GM21723 (cell line): ENCODE results near the gene LAMB4.

Source experiments
- ATAC-seq: cut with Tn5 transposase; IDR thresholded peaks from one replicate; pipeline ENCODE4 v1.9.1; 2021; ENCODE audit warnings: mild to moderate bottlenecking, moderate library complexity; ENCODE audit not compliant: unreplicated experiment

The LAMB4 gene

DNA sequence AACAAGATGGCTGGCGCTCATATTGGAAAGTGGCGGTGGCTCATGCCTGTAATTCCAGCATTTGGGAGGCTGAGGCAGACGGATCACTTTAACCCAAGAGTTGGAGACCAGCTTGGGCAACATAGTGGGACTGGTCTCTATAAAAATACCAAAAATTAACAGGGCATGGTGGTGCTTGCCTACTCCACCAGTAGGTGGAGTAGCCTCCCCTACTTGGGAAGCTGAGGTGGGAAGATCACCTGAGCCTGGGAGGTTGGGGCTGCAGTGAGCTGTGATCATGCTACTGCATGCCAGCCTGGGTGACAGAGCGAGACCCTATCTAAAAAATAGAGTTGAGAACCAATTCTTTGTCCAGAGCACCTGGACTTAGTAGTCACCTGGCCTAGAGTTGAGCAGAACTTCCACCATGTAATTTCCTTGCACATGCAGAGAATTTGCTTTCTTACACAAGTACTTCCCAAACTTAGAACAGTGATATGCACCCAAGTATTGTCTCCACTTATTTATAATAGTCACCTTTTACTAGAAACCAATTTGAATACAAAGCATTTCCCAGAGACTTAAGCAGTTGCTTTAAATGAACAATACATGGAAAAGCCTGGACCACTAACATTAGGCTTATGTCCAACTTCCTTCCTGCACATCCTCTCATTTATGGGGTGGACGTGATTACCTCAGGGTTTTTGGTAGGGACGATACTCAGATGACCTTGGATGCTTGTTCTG is 15.9 kb downstream of the LAMB4 start:
- peak; percentile 72 for ATAC-seq

DNA sequence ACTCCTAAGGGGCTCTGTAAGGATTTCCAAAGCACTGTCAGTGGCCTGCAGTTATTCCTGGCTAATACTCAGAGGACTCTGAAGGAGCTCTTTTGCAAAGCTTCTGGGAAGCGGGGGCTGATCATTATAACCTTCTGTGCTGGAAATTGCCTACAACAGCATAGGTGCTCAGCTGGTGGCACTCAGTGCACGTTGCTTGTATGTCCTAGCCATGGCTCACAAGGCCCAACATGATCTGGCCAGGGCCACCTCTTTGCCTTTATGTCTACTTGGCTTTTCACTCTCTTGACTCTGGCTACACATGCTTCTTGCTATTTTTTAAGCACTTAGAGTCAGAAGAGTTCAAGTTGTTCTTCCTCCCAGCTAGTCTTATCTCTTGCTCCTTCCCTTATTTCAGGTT is 17.5 kb downstream of the LAMB4 start:
- no peak for ATAC-seq

DNA sequence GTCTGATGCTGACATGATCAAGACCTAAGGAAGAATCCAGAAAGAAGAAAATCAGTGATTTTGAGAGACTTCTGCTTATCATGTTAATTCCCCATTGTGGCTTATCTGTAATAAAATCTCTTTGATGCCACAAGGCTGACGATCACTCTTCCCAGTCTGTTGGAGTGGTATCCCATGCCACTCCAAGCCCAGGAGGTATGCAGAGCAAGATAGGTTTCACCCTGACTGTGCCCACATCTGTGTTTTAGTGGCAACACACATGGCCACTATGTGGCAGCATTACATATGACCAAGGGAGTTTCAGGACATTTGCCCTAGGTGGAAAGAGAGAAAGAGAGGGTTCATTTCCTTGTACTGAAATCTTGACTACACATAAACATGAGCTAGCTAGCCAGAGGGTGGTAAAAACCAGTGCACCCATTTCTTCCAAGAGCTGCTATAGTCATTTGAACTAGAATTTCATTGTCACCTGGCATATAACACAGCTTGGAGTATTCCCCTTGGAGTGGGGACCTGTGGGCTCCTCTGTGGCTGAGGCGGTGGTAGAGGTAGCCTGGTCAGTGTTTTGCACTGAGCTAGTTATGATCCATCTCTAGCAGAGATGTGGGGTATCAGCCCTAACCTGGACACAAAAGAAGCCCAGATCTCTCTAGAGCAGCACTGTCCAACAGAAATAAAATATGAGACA is 20.8 kb downstream of the LAMB4 start:
- peak; percentile 70 for ATAC-seq

DNA sequence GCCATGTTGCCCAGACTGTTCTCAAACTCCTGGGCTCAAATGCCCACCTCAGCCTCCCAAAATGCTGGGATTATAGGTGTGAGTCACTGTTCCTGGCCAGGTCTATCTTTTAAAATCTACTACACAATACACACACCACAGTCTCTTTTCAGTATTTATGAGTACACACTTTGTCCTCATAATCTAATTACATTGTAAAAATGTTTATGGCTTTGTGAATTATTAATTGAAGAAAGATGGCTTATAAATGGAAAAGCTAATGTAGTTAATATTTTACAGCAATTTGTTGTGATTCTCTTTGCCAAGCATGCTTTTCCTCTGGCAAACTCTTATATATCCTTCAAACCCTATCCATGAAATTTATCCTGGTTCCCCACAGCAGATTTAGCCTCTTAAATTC is 22.0 kb downstream of the LAMB4 start:
- no peak for ATAC-seq

DNA sequence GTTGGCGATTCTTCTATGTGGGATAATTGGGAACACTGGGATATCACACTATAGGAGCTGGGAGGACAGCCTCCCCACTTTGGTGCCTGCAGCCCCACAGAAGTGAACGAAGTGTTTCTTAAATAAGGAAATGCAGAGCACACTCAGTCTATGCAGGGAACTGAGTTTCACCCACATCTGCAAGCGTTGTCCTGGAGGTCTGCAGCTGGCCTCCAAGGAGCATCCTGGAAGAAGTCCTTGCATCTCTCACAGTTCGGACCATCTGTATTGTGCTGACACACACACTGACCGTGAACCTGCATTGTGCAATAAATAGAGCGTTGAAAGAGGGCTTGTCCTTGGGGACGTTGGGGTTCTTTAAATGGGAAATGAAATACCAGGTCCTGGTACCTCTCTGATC is 25.8 kb downstream of the LAMB4 start:
- no peak for ATAC-seq

DNA sequence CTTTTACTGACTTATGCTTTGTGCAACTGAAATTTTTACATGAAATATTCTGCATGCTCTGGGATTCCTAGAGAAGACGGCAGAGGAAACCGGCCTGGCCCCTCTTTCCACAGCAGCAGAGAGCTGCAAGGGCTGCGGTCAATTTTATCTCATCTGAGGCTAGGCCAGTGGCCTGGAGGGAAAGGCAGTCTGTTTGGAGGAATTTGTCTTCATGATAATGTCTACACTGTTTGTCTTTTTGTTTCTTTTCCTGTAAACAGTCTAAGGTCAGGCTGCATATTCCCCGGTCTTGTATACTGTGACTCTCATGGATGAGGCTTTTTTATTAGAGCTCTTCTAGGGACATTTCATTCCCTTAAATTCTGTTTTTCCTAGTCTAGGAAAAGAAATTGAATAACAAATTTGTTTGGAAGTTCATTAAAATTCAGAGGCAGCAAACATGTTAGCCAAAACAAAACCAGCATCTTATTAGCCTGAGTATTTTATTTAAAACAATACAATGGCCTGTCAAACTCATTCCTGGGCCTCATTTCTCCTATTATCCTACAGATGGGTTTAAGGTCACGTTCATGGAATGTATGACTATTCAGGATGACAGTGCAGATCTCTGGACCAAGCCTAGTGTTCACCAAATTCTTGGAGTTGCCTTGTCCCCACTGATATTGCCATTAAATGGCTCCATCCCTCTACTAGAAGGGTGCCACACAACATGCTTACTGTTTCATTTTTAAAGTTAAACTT is 26.4 kb downstream of the LAMB4 start:
- ATAC-seq, result no peak

DNA sequence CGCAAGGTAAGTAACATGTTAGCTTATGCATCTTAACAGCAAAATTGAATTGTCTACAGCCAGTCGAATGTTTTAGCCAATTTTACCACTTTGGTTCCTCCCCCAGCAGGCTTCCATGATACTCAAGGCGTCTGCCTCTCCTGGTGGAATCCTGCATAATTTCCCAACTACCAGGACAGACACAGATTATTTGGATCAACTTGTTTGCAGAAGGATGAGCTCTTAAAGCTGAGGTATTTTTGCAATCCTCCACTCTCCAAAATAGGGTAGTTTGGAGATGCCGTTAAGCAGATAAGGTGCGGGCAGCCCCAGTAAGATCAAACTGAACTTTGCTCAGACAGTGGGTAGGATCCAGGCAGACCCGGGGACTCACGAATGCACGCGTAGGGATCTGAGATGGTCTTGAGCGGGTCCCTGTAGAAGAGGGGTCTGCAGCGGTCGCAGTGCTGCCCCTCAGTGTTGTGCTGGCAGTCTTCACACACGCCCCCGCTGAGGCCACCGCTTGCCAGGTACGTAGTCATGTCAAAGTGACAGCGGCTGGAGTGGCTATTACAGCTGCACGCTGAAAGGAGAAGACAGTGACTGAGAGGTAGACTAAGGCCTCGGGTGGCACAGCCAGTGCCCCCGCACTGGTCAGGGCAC is 27.4 kb downstream of the LAMB4 start:
- ATAC-seq, result no peak

DNA sequence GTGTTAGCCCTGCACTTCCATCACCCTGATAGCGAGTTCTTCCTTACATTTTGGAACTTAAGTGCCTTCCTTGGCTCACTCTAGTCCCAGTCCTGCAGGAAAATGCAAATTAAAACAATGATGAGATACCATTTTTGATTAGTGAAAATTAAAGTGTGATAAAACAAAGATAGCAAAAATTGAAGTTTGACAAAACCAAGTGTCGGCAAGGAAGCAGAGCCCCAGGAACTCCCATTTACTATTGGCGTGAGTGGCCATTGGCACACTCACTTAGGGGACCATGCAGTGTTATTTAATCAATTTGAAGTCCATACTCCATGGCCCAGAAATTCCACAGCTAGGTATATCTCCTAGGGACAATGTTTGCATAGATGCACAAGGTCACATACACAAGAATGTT is 28.4 kb downstream of the LAMB4 start:
- ATAC-seq, result no peak

DNA sequence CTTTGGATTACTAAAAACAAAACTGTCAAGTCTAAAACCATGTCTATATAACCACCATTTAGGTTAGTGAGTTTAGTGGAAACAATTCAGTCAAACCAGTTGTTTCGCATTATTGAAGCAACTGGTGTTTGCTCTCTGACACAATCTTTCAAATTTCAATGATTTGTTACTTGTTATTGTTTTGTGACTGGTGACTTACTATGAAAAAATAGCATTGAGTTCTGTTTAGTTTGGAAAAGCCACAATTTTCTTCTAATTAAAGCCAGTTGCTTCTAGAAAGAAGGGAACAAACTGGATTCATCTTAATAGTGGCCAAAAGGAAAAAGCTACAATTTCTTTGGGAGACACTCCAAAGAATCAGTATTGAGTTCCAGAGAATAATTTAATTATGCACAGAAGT is 30.4 kb downstream of the LAMB4 start:
- no peak for ATAC-seq

DNA sequence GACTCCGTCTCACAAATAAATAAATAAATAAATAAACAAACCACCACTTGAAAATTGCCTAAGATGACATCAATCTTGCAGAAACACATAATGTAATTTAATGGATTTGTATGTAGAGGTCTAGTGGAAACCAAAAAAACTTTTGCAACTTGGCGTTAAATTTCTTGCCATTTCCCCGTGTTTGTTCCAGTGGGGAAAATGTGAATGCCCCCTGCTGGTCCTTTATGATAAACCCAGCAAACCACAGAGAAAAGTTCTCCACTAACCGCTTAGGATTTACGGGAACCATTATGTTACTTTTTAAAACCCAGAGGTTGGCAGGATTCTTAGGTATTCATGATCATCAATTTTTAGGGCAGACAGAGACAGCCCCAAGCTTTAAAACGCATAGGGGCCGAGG is 32.5 kb downstream of the LAMB4 start:
- ATAC-seq, result no peak

DNA sequence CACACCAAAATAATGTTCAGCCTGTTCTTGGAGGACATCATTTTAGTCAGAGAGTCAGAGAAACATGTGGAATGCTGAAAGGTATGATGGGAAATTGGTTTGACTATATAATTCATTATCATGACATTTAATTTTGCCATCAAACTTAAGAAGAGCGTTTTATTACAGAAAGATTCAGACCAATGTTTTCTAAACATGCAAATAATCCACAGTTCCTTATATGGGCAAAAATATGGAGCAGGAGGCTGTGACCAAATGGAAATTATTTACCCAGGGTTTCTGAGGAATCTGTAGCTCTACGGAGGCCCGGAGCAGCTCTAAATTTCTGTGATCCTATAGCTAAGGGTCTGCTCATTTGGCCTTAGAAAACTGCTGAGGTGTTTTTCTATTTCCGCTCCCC is 33.2 kb downstream of the LAMB4 start:
- ATAC-seq, result no peak

DNA sequence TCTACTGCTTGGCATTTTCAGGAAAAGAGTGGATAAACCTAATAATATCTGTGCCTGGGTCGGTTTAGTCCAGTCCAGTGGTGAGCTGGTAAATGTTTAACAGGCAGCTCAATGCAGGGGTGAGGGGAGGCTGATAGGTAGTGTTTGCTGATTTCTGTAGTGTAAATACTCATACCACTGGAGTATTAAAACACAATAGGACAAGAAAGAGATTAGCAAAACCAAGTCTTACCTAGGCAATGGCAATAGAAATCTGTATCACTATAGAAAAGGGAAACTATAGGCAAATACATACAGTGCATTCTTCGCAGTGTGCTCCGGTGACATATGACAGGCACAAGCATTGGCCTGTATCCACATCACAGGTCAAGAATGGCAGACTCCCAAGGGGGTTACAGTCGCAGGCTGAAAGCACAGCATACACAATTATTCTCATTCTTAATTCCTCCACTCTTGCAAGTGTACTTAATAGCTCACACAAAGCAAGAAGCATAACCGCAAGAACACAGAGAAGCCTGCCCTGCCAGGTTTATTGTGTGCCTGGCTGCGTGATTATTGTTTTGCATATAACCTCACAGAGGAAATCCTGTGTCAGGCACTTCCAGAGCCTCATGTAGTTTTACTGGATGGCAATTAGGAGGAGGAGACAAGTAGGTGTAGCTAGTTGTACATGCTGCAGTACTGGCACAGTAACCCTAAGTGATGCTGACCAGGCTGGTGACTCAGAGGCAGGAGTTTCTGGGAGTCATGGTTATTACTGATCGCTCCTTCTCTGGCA is 35.0 kb downstream of the LAMB4 start:
- ATAC-seq, result no peak

DNA sequence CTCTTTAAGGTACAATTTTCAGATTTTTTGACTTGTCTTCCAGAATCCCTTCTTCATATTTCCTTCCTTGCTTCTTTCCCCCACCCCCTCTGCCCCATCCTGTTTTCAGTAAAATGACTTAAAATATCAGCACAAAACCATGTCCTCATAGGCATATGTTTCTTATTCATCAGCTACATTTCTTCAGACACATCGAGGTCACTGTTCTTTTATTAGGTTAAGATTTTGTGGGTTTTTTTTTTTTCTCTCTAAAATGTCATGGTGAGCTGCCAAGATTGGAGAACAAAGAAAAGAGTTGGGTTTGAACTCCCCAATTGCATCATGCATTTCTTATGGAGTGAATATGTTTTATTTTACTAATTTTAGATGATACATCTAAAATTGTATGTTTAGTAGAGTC is 35.8 kb downstream of the LAMB4 start:
- no peak for ATAC-seq

DNA sequence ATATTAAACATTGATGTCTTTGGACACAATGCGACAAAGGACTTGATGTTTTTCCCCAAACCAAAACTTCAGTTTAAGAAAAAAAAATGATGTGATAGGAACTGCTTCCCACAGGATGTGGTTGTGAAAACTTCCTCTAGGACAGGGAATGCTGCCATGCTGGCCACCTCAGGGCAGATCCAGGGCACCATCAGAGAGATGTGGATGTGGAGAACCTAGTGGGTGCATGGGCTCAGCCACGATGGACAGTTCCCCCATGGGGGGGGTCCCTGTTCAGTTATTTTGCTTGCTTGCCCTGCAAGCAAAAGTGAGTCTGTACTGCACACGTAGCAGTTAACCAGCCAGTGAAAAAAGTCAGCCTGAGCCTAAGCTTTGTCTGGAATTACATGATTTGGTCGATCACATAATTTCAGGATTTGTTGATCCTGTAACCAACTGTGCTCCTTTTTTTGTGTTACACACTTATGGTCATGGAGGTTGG is 36.3 kb downstream of the LAMB4 start:
- ATAC-seq, result no peak

DNA sequence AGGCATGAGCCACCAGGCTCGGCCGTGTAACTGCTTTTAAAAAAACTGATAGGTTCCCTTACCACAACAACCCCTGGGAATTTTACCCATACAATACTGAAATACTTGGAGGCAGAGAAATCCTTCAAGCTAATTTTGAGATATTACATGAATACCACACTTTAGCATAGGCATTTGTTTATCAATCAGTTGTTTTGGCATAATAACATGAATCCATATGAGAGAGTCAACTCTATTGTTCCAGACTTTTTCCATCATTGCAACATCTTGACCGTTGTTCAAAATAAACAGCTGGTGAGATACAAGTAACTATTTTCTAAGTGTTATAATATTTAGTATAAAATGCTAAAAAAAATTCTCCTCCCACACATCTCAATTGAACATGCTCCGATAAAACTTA is 36.8 kb downstream of the LAMB4 start:
- ATAC-seq, result no peak

DNA sequence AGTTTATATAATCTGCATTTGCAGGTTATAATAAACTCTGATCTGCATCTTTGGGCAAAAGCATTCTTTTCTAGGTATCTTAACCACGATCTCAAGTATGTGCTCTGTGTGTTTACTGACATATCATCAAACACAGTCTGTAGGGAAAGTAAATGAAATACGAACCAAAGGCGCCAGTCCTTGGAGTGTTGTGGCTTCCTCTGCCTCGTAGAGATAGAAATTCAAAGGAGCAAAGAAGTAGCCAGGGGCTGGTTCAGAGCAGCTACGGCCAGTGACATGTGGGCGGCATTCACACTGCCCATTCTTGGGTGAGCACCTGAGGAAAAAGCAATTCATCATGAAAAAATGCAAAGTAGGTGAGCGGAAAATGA is 38.7 kb downstream of the LAMB4 start:
- no peak for ATAC-seq

DNA sequence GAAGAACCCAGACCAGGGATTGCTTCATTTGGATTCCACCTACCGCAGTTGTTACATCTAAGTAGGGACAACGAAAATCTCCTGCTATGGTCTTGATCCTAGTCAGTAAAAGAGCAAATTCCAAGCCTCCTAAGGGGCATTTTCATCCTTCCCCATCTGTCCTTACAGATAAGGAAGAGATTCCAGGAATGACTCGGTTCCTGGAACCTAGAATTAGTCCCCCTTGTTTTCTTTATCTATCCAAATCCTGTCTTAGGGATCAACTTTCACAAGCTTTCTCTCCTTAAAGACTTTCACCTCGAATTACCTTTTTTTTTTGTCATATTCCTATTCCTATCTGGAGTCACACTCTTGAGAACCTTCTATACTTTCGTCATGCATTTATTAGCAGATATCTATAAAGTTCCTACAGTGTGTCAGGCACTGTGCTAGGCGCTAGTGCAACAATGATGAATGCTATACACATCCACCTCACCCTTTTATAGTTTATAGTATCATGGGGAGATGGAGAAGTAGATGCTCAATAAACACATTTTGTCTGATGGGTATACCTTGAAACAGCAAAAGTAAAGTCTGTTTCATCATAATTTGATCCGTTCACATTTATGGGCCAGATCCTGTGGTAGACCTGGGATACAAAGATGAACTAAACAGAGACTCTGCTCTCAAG is 39.2 kb downstream of the LAMB4 start:
- ATAC-seq, result no peak

DNA sequence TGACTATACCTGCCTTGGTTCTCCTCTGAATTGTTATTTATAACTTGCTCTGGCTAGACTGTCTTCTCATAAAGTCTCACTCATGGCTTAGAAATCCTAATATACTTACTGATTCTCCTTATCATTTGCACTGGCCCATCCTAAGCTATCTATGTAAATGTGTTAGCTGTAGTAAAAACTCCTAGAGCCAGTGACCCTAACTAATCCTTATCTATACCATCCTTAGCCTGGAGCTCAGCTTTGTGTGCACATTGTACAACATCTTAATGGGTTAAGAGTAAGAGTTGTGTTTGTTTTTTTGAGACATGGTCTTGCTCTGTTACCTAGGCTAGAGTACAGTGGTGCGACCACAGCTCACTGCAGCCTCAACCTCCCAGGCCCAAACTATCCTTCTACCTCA is 40.8 kb downstream of the LAMB4 start:
- ATAC-seq, result no peak

DNA sequence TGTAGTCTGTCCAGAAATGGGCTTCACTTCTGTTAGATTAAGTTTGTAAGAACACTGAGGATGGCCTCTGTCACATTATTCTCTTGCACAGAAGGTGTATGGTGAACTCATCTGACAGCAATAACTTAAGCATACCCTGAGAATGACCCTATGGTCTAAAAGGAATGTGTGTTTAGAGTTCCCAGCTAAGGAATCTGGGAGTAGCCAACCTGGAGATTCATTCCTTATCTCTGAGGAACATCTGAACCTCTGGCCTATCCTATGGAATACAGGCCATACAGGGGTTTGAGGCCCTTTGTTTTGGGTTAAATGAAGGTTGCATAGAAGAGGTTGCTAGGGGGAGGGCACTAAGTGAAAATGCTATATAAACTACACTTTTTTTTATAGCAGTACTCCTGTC is 41.4 kb downstream of the LAMB4 start:
- ATAC-seq, result no peak

DNA sequence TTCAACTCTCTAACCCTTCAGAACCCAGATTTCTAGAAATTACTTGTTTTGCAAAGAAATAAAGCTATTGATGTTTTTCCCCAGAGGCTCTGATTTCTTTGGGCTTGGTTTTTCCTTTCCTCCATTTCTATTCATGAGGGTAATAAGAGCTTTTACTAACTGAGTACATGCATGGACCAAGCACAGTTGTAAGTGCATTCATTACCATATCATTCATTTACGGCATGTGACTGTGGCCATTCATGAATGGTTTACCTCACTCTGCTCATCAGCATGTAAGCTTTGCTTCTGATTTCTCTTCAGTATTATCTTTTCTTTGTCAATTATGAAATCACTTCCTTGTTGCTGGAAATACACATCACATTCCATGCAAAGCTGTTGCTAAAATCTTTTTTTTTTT is 42.4 kb downstream of the LAMB4 start:
- no peak for ATAC-seq
